ENCODE data around the gene CACNB3.
"Not testable (repeated sequence)": the region's sequence is repeated elsewhere in the genome, so short reads cannot be mapped to it uniquely, and the experiment has no call there.

Gene CACNB3

GRCh38 chr12:48819986-48820725, 1.9 kb downstream of the CACNB3 start:
- DNase-seq: no peak

GRCh38 chr12:48822139-48822538, 3.8 kb downstream of the CACNB3 start:
- no peak for DNase-seq

DNA sequence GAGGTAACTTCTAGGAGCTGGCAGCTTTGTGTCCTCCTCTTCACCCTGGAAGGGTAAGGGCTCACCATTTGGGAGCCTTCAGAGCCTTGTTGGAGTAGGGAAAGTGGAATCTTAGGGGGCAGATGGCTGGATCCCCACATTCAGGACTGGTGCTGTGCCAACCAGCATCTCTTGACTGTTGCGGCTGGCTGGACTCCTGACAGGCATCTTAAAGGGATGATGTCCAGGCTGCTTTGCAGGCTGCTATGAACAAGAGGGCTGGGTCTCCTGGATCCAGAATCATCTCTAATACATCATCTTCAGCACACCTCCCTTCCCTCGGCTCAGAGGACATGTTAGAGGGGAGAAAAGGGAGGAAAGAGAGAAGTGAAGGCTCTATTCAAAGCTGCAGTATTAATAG, 4.4 kb downstream of the CACNB3 start:
- DNase-seq: no peak

DNA sequence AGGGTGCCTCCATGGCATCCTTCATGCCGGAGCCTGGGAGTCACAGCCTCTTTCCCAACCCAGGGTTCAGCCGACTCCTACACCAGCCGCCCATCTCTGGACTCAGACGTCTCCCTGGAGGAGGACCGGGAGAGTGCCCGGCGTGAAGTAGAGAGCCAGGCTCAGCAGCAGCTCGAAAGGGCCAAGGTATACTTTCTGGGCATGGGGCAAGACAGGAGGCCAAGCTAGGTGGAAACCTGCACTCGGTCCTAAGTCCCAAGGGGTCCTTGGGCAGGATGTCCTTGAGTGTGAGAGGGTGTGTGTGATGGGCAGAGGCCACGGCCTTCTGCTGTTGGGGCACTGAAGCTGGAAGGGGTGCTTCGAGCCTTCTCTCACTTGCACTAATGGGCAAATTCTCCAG, 5.0 kb downstream of the CACNB3 start:
- DNase-seq: no peak

DNA sequence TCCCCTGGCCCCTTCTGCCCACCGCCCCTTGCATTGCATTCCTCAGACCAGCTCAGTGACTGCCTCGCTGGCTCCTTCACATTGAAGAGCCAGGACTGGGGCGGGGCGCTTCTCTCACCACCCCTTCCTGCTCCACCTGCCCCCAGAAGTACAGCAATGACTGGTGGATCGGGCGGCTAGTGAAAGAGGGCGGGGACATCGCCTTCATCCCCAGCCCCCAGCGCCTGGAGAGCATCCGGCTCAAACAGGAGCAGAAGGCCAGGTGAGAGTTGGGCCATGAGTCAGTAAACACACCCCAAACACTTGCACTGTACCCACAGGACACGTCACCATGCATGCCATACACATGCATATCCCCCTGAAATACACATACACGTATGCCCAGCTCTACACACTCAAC, 5.8 kb downstream of the CACNB3 start:
- no peak for DNase-seq

GRCh38 chr12:48824905-48825304, 6.6 kb downstream of the CACNB3 start:
- DNase-seq: no peak

DNA sequence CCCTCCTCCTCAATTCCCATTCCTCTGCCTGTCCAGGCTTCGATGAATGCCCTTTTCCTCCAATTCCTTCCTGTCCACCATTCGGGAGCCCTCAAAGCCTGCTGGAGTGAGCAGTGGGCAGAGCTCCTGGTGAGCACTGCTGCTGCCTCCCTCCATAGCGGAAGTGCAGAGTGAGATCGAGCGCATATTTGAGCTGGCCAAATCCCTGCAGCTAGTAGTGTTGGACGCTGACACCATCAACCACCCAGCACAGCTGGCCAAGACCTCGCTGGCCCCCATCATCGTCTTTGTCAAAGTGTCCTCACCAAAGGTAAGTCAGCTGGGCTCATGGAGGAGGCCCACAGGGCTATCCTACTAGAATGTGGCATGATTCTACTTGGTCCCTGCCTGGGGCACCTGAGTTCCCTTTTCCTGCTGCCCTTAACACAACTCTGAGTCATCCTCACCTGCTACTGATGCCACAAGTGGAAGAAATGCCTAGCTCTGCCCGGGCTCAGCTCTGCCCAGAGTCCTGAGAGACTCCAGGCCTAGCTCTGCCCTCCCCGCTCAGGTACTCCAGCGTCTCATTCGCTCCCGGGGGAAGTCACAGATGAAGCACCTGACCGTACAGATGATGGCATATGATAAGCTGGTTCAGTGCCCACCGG, 8.0 kb downstream of the CACNB3 start:
- no peak for DNase-seq

- DNase-seq: no peak
Observed at GRCh38 chr12:48827026-48827425, 8.7 kb downstream of the CACNB3 start.

DNA sequence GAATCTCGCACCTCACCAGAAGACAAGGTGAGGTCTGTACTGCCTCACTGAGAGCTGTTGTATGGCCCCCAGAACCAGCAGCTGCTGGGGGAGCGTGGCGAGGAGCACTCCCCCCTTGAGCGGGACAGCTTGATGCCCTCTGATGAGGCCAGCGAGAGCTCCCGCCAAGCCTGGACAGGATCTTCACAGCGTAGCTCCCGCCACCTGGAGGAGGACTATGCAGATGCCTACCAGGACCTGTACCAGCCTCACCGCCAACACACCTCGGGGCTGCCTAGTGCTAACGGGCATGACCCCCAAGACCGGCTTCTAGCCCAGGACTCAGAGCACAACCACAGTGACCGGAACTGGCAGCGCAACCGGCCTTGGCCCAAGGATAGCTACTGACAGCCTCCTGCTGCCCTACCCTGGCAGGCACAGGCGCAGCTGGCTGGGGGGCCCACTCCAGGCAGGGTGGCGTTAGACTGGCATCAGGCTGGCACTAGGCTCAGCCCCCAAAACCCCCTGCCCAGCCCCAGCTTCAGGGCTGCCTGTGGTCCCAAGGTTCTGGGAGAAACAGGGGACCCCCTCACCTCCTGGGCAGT, 9.3 kb downstream of the CACNB3 start:
- no peak for DNase-seq

DNA sequence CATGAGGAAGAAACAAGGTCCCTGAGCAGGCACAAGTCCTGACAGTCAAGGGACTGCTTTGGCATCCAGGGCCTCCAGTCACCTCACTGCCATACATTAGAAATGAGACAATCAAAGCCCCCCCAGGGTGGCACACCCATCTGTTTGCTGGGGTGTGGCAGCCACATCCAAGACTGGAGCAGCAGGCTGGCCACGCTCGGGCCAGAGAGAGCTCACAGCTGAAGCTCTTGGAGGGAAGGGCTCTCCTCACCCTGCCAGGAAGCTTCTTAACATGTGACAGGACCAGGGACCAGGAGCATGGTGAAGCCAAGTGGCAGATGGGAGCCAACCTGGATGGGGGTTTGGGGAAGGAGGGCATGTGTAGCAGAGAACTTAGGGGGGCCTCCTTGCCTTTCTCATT, 10.0 kb downstream of the CACNB3 start:
- DNase-seq: no peak

DNA sequence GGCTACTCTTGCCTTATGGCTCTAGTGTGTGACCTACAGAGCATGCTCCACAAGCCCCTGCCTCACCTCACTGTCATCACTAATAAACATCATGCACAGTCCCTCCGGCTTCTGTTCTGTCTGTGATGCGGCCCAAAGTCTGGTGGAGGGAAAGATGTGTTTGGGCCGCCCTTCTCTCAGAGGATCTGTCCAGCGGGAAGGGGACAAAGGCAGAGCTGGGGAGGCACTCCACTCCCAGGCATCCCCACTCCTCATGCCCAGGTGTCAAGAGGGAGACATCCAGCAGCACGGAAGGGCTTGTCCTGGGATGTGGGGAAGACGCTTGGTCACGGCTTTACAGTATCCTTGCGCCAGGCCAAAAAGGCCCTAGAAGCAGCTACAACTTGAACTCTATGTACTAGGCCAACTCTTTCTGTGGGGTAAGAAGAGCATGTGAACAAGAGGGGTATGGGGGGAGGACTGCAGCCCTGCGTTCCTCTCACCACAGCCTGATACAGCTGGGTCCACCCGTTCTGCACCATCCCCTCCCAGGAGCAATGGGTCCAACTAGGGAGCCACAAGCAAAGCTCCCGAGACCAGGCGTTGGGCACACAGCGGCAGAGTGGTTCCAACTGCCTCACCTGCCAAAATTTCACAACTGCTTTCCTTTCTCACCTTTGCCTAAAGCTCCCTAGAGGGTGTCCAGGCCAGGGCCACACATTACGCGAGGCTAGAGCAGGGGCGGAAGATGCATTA, 10.7 kb downstream of the CACNB3 start:
- no peak for DNase-seq

DNA sequence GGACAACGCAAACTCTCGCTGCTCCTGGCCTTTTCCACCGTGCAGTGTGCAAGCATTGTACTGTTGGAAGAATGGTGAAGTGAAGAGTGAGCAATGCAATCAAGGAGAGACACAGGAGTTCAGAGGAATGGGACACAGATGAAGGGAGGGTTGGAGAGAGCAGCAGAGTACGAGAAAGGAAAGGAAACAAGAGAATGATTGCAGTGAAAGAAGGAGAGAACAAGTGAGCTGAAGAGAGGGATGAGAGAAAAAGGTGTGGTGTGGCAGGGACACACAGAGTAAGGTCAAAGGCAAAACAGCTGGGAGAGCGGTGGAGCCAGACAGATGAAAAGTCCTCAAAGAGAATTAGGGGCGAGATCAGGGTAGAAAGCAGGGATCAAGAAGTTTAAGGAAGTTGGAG, 13.0 kb downstream of the CACNB3 start:
- DNase-seq: no peak

DNA sequence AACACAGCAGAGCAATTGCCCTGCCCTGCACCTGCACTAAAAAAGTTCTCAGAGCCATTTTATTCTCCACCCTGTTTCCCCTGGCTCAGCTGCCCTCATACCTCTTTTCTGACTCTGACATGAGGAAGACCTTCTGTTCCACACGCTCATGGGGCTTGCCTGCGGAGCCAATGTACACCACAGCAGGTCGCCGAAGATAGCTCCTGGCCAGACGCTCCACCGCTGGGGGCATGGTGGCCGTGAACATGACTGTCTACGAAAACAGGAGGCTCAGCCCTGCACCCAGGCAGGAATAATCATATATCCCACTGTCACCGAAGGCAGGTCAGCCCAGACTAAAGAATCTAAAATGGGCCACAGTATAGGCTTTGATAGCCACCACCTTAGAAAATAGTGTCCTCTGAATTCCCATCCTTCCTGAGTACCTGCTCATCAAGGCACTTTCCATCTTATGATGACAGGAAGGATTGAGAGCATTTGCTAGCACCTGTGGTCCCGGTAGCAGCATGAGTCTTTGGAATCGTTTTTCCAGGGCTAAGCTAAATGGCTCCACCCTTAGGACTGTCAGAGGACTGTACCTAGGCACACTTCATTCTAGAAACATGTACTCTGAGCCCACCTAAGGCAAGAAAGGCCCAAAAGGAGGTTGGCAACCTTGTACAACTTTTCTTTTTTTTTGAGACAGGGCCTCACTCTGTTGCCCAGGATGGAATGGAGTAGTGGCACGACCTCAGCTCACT, 14.2 kb downstream of the CACNB3 start:
- no peak for DNase-seq

GRCh38 chr12:48838048-48838447, 19.8 kb downstream of the CACNB3 start:
- DNase-seq: no peak

GRCh38 chr12:48842021-48842420, 23.7 kb downstream of the CACNB3 start:
- DNase-seq: not testable (repeated sequence)

DNA sequence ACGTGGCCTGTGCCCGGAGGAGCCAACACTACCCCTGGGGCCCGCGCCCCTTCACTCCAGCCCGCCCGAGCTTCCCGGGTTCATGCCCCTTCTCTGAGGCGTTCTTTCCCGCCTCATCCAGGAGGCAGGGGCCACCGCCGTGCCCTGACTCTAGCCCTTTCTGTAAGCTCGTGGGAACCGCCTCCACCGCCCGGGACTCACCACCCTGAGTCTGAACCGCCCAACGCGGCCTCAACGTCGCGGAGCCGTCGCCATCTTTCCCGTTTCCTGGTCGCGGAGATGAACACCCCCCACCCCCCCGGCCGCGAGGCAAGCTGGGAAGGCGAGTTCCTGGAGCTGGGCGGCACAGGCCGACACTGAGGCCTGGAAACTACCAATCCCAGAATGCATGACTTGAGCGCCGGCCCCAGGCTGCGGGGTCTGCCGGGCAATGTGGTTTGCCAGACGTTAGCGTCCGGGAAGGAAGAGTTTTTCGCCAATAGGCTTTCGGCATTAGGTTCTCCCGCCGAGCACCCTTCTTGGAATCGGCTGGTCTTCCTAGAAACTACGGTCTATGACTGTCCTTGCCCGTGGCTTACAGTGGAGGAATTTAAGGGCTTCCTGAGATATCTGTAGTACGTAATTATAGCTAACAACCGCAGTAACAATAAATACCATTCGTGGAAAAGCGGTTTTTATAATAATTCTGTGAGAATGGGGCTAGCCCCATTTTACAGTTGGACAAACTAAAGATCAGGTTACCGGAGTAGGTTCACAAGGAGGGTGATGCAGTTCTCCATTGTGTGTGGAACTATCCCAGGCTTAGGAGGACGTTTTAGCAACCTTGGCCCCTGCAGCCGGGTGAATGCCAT, 33.8 kb downstream of the CACNB3 start, which contains the start of gene DDX23:
TSS of gene DDX23 (minus strand) at position 281 of the 851 bp plus-strand sequence. CDS start 6,381 bp downstream, outside the sequence.
- DNase-seq: peak; percentile 96

DNA sequence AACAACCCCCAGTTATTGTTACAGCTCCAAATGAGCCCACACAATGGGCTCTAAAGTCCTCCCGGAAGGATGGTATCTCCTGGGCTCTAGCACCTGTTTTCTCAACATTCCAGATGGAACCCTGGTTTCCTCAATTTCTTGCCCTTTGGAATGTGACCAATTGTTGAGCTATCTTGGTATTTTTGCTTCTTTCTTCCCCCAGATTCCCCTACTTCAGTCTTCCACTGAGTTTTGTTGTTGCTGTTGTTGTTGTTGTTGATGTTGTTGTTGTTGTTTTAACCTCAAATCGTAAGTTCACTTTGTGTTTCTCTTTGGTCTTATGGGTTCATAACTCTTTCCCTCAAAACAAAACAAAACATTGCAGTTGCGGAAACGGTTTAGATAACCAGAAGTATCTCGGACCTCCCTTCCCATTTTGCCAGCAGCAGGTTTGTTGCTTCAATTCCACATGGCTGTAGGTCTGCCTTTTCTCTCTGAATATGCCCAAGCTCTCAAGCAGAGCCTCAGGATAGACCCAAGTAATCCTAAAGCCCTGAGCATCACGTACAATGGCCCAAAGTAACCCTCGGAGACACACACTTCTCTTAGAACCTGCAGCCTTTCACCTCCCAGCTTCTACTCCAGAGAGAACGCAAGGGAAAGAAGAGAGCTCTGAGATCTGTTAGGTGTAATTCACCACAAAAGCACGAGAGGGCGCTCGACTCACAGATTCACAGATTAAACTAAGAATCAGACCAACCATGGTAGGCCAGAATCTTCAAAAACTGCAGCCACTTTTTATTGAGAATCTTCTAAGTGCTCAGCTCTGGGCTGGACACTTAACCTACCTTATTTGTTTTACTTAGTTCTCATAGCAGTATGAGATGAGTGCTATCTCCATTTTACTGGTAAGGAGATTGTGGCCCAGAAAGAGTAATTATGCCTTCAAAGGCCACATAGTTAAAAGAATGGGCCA, 34.7 kb downstream of the CACNB3 start:
- DNase-seq: peak; percentile 22

DNA sequence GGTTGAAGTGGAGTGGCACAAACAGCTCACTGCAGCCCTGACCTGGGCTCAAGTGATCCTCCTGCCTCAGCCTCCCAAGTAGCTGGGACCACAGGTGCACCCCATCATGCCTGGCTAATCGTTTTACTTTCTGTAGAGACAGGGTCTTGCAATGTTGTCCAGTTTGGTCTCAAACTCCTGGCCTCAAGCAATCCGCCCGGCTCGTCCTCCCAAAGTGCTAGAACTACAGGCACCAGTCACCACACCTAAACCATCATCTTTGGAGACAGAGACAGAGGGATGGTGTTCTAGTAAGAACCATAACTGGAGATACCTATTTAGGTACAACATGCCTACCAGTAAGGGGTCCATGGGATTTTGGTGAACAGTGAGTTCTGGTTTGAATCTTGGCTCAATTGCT, 36.2 kb downstream of the CACNB3 start:
- DNase-seq: no peak

GRCh38 chr12:48854932-48855331, 36.6 kb downstream of the CACNB3 start:
- not testable (repeated sequence) for DNase-seq

GRCh38 chr12:48856379-48856778, 38.1 kb downstream of the CACNB3 start:
- no peak for DNase-seq

Measured in amniotic stem cell (primary cell).